ENCODE measurements around the gene SNX13.

Gene SNX13

DNA sequence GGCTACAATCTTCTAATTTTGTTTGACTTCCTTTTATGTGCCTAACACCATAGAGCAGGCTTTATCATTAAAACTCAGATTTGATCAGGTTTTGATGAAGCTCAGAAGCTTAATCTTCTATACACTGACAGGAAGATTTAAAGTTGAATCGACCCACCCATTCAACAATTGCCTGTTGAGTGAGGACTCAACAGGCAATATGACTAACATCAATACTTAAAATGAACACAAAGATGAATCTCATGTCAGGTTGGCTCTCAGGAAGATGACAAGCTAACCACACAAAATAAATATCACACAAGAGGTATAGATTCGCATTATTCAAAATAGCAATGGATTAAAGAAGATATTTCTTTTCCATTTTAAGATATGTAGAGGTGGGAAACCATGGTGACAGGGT is 36.7 kb upstream of the SNX13 start:
- TF ChIP-seq Cebpa-rat (IDR thresholded peaks at IDR 0.05) = no peak
- Histone ChIP-seq H3K36me3 (no peaks in the 10 kb centered on the region), H4K20me1 (no peaks in the 10 kb centered on the region), H3K9ac (no peak overlapping the region), H3K9me3 (0 out of 2 replicates have a peak, but pooled peaks cover 8% of the 10 kb centered on the region), H3K27ac (no peak overlapping the region), H3K4me3 (no peak overlapping the region), H3K4me2 (no peak overlapping the region), H3K4me1 (no peaks in the 10 kb centered on the region), H3K27me3 (no peaks in the 10 kb centered on the region)

DNA sequence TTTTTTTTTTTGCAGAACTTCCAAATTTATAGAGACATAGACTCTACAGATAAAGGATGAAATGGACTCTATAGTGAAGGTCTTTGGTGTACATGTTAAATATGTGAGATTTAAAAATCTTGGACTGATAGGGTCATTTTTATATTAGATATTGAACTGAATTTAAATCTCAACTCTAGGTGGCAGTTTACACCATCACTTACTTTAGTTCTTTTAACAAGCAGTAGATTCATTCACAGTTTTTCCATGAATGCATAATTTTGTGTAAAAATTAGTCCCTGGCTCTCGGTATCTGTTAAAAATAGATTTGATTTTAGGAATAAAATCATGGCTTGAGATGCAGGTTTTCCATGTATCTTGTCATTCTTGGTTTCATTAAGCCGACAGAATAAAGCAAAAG is 31.1 kb upstream of the SNX13 start:
- no peak overlapping the region for H3K9ac ChIP-seq
- H3K9me3 ChIP-seq = no peaks in the 10 kb centered on the region
- H3K4me2 ChIP-seq = no peak overlapping the region
- no peaks in the 10 kb centered on the region for H3K27me3 ChIP-seq
- no peak overlapping the region for H3K4me3 ChIP-seq
- H4K20me1 ChIP-seq = no peaks in the 10 kb centered on the region
- no peak for TF ChIP-seq Cebpa-rat (IDR thresholded peaks at IDR 0.05)
- H3K27ac ChIP-seq = no peak overlapping the region
- no peaks in the 10 kb centered on the region for H3K36me3 ChIP-seq
- H3K4me1 ChIP-seq = no peaks in the 10 kb centered on the region

DNA sequence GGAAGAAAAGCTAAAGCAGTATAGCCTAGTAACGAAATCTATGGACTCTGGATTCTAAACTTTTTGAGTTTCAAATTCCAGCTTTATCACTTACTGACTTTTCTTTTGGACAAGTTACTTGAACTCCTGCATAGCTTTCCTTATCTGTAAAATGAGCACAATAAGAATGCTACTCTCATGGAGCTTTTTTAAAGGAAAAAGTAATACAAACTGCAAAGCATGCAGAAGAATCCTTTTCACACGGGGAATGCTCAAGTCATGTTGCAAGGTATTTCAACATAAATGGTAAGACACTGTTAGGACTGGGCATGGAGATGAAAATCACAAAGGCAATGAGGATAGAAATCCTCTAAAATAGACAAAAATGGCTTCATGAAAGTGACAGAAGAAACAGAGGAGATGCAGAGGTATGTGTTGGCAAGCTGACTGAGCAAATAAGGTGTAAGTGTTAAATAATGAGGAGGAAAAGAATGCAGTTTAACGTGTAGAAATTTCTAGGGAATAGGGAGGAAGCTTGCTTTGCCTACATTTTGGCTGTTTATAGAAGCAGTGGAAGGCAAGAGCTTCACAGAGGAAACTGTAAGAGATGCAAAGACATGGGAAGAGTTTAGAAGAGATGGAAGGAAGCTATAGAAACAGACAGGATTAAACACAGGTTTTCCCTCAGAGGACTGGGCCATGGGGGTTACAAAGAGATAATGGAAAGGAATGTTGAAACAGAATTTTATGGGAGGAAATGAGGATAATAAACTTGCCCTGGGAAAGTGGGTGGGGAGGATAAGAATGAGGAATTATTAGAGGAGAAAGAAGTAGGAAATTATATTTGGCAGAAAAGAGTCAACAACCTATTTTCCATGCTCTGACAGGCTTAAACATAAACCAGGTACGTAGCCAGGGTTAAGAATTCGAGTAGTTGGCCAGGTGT is 28.8 kb upstream of the SNX13 start:
- H3K27me3 ChIP-seq = no peaks in the 10 kb centered on the region
- TF ChIP-seq Cebpa-rat (IDR thresholded peaks at IDR 0.05) = no peak

DNA sequence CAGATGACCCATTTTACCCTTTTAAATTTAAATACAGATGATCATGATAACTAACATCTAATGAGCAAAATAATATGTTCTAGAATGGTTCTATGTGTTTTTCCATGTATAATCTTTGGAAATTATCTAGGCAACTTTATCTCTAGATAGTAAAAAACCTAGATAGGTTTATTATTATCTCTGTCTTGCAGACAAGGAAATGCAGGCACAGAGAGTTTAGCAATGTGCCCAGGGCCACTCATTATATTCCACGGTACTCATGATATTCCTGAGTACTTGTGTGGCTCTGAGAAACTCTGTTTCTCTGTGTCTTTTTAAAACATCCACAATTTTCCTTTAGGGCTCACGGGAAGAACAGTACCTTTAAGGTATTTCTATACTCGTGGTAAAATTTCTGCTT is 26.4 kb upstream of the SNX13 start:
- Histone ChIP-seq H3K36me3 (no peaks in the 10 kb centered on the region), H3K9ac (no peak overlapping the region), H3K27ac (no peak overlapping the region), H3K27me3 (no peaks in the 10 kb centered on the region), H3K4me2 (no peak overlapping the region), H3K4me1 (no peaks in the 10 kb centered on the region), H3K9me3 (no peaks in the 10 kb centered on the region), H3K4me3 (no peak overlapping the region), H4K20me1 (no peaks in the 10 kb centered on the region)
- no peak for TF ChIP-seq Cebpa-rat (IDR thresholded peaks at IDR 0.05)

More for the DNA sequence above, 28.8 kb upstream of the SNX13 start:
- Histone ChIP-seq H3K9ac (no peak overlapping the region), H3K36me3 (no peaks in the 10 kb centered on the region), H3K27ac (no peak overlapping the region), H3K4me2 (no peak overlapping the region), H3K4me1 (no peaks in the 10 kb centered on the region), H4K20me1 (no peaks in the 10 kb centered on the region), H3K4me3 (no peak overlapping the region), H3K9me3 (no peaks in the 10 kb centered on the region)

DNA sequence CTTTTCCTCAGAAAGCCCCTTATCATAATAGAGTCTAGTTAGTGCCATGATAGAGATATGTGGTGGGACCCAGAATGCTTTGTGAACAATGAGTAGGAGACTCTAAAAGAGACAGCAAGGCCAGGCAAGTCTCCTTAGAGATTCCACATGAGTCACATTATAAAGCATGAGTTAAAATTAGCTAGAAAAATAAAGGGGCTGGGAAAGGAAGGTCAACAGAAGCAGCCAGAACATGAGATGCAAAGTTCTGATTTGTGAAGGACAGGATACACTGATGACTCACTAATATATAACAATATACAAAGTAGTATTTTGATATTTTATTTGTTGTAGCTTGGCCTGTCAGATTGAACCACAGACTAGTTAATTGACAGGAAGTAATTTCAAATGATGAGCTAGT is 25.3 kb upstream of the SNX13 start:
- TF ChIP-seq Cebpa-rat (IDR thresholded peaks at IDR 0.05) = no peak
- no peak overlapping the region for H3K27ac ChIP-seq
- no peaks in the 10 kb centered on the region for H3K27me3 ChIP-seq
- no peaks in the 10 kb centered on the region for H3K9me3 ChIP-seq
- no peaks in the 10 kb centered on the region for H3K36me3 ChIP-seq
- H3K9ac ChIP-seq = no peak overlapping the region
- H3K4me3 ChIP-seq = no peak overlapping the region
- H3K4me1 ChIP-seq = no peaks in the 10 kb centered on the region
- no peaks in the 10 kb centered on the region for H4K20me1 ChIP-seq
- H3K4me2 ChIP-seq = no peak overlapping the region

DNA sequence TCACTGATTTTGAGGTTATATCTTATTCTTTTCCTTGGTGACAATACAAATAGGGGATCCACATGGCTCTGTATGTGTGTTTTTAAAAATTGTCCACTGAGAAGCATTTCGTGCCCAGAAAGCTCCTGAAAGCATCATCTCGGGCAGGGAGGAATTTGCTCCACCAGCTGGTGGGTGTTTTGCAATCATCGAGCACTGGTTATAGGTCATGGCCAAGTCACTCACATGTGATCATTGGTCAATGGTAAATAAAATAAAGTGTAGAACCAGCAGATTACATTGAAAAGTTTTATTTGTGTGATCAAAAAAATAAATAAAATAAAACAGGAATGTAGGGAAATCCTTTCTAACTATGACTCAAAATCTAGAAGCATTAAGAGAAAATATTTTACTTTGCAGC is 23.0 kb upstream of the SNX13 start:
- no peak overlapping the region for H3K27ac ChIP-seq
- H3K4me2 ChIP-seq = no peak overlapping the region
- H3K4me1 ChIP-seq = no peaks in the 10 kb centered on the region
- H3K9me3 ChIP-seq = no peaks in the 10 kb centered on the region
- H3K27me3 ChIP-seq = no peaks in the 10 kb centered on the region
- H3K9ac ChIP-seq = no peak overlapping the region
- H3K36me3 ChIP-seq = no peaks in the 10 kb centered on the region
- no peak overlapping the region for H3K4me3 ChIP-seq
- H4K20me1 ChIP-seq = no peaks in the 10 kb centered on the region
- TF ChIP-seq Cebpa-rat (IDR thresholded peaks at IDR 0.05) = no peak

DNA sequence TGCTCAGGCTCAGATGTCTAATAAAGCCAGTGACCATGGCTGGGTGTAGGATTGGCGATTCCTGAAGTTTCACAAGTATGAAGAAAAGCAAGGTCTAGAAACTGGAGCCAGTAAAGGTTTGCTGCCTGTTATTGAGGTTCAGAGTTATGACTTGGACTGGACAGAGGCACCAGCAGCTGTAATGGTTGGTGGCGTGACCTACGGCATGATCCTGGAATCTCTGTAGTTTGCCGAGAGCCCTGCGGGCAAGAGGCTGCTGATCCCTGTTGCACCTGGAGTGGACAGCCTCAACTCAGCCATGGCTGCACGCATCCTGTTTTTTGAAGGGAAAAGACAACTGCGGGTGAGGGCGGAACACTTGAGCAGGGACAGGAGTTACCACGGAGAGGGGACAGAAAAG is 22.4 kb upstream of the SNX13 start:
- no peaks in the 10 kb centered on the region for H4K20me1 ChIP-seq
- H3K4me1 ChIP-seq = no peaks in the 10 kb centered on the region
- H3K27me3 ChIP-seq = no peaks in the 10 kb centered on the region
- no peaks in the 10 kb centered on the region for H3K36me3 ChIP-seq
- H3K4me3 ChIP-seq = no peak overlapping the region
- no peaks in the 10 kb centered on the region for H3K9me3 ChIP-seq
- no peak overlapping the region for H3K4me2 ChIP-seq
- no peak for TF ChIP-seq Cebpa-rat (IDR thresholded peaks at IDR 0.05)
- H3K27ac ChIP-seq = no peak overlapping the region
- H3K9ac ChIP-seq = no peak overlapping the region

DNA sequence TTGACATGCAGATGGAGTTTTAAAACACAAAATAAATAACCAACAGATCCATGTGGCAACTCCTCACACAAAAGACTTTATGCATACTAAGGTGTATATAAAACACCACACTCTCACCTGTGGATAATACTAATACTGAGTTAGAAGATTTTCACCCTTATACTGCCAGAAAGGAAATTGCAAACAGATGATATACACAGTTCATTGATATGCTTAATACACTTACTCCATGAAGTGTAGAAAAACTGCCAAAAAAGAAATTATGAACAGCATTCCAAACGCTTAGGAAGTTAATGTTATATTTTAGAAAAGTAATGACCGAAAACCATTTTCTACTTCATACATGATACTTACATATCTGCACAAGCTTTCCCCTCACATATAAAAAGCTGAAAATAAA is 17.6 kb upstream of the SNX13 start:
- Histone ChIP-seq H3K27me3 (no peaks in the 10 kb centered on the region), H3K27ac (no peak overlapping the region), H3K36me3 (no peaks in the 10 kb centered on the region), H3K9me3 (no peaks in the 10 kb centered on the region), H3K4me3 (no peak overlapping the region), H3K4me2 (no peak overlapping the region), H3K4me1 (no peaks in the 10 kb centered on the region), H4K20me1 (no peaks in the 10 kb centered on the region), H3K9ac (no peak overlapping the region)
- TF ChIP-seq Cebpa-rat (IDR thresholded peaks at IDR 0.05) = no peak

DNA sequence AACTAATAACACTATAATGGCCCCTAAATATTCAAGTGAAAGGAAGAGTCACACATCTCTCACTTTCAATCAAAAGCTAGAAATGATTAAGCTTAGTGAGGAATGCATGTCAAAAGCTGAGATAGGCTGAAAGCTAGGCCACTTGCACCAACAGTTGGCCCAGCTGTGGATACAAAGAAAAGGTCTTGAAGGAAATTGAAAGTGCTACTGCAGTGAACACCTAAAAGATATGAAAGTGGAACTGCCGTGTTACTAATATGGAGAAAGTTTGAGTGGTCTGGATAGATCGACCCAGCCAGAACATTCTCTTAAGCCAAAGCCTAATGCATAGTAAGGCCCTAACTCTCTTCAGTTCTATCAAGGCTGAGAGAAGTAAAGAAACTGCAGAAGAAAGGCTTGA is 12.1 kb upstream of the SNX13 start:
- H3K4me1 ChIP-seq = no peaks in the 10 kb centered on the region
- no peaks in the 10 kb centered on the region for H3K36me3 ChIP-seq
- H3K27ac ChIP-seq = no peak overlapping the region
- no peak for TF ChIP-seq Cebpa-rat (IDR thresholded peaks at IDR 0.05)
- H4K20me1 ChIP-seq = no peaks in the 10 kb centered on the region
- no peak overlapping the region for H3K9ac ChIP-seq
- no peak overlapping the region for H3K4me2 ChIP-seq
- H3K4me3 ChIP-seq = no peak overlapping the region
- no peaks in the 10 kb centered on the region for H3K27me3 ChIP-seq
- H3K9me3 ChIP-seq = no peaks in the 10 kb centered on the region

DNA sequence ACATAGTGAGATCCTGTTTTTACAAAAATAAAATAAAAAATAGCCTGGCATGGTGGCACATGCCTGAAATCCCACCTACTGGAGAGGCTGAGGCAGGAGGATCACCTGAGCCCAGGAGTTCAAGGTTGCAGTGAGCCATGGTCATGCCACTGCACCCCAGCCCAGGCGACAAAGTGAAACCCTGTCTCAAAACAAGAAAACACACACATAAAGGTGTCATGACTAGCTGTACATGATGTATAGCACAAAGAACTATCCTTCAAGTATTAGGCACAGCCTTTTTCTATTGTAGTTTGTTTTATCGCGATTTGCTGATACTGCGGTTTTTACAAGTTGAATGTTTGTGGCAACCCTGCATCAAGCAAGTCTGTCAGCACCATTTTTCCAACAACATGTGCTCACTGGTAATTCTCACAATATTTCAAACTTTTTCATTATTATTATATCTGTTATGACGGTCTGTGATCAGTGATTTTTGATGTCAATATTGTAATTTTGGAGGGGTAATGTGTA is 11.5 kb upstream of the SNX13 start:
- Histone ChIP-seq H3K4me2 (no peak overlapping the region), H4K20me1 (no peaks in the 10 kb centered on the region), H3K4me1 (no peaks in the 10 kb centered on the region), H3K9ac (no peak overlapping the region), H3K9me3 (no peaks in the 10 kb centered on the region), H3K27me3 (no peaks in the 10 kb centered on the region), H3K27ac (no peak overlapping the region), H3K4me3 (no peak overlapping the region), H3K36me3 (no peaks in the 10 kb centered on the region)
- TF ChIP-seq Cebpa-rat (IDR thresholded peaks at IDR 0.05) = no peak

Measured in BLaER1 (cell line).